T follicular helper cell (primary cell): ENCODE results near the gene MUC6.

Experiments
- DNase-seq: peaks from one replicate; pipeline ENCODE4 v3.0.0-alpha.2; 2020; ENCODE audit warnings: low read depth

MUC6 gene

GRCh38 chr11:1009371-1009770 lies 27.1 kb downstream of the MUC6 start:
- no peak for DNase-seq

DNA sequence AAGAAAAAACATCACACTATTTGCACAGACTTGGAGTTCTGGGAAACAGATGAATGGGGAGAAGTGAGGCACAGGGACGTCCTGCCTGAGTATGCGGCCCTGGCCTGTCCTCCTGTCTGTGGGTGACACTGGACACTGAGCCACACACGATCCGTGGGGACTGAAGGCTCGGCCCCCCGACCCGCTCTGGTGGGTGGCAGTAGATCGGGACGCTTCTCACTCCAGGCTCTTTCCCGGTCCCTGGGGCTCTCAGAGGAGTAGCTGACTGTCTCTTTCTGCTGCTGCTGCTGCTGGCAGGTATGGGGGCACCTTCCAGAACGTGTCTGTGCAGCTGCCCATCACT lies 27.7 kb downstream of the MUC6 start:
- DNase-seq: no peak

GRCh38 chr11:1008001-1008802 lies 28.3 kb downstream of the MUC6 start:
- no peak for DNase-seq

DNA sequence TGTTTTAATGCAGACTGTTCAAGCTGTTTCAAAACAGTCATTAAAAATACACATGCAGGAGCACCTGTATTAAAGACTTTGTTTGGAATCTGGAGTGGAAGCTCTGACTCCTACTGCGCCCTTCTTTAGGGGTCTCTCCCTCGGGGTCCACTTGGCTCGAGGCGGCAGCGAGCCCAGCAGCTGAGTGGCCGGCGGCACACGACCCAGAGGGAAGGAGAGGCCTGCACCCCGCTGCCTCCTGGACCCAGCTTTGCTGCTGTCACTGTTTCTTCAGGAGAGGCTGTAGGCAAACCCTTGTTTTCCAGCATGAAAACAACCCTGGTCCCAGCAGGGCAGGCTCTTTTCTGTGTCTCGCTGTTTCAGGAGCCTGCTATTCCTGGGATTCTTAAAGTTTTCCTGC lies 29.2 kb downstream of the MUC6 start:
- no peak for DNase-seq

DNA sequence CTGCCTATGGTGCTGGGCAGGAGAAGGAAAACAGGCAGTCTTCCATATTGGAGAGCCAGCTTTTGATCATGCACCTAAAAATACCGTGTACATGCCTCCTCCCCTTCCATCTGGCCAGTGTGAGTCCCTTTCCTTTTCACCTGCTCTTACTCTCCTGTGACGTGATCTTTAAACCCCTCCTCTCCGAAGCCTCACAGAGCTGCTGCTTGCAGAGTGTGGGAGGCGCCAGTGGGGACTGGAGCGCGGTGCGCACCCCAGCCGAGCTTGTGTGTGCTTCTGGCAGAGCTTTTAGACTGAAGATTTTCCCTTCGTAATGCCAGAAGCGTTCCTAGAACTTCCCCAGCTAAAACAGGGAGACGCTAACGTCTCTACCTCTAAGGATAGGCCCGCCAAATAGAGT lies 29.8 kb downstream of the MUC6 start:
- DNase-seq: no peak

GRCh38 chr11:1005928-1006327 lies 30.6 kb downstream of the MUC6 start:
- no peak for DNase-seq

GRCh38 chr11:1003159-1003558 lies 33.4 kb downstream of the MUC6 start:
- DNase-seq: no peak

GRCh38 chr11:1002406-1002984 lies 34.0 kb downstream of the MUC6 start:
- DNase-seq: no peak

- DNase-seq: no peak
These were observed 34.7 kb downstream of the MUC6 start for GRCh38 chr11:1001617-1002405.

- no peak for DNase-seq
These were observed 35.9 kb downstream of the MUC6 start for GRCh38 chr11:1000357-1001278.

DNA sequence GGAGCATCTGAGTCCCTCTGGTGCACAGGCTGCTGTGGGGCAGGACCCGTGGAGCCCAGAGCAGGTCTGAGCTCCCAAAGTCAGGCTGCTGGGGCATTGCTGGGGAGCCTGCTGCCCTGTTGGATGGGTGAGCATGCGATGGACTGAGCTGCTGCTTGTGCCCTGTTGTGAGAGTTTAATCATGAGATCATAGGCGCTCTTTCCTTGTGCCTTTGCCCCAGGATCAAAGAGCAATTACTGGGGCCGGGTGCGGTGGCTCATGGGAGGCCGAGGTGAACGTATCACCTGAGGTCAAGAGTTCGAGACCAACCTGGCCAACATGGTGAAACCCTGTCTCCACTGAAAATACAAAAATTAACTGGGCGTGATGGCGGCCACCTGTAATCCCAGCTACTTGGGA lies 37.5 kb downstream of the MUC6 start:
- no peak for DNase-seq

- DNase-seq: no peak
These were observed 38.6 kb downstream of the MUC6 start for GRCh38 chr11:997907-998306.

GRCh38 chr11:996681-997080 lies 39.8 kb downstream of the MUC6 start:
- no peak for DNase-seq

- DNase-seq: no peak
These were observed 40.6 kb downstream of the MUC6 start for GRCh38 chr11:995752-996420.

GRCh38 chr11:995044-995751 lies 41.3 kb downstream of the MUC6 start:
- DNase-seq: no peak

GRCh38 chr11:993632-994167 lies 42.8 kb downstream of the MUC6 start:
- DNase-seq: no peak

DNA sequence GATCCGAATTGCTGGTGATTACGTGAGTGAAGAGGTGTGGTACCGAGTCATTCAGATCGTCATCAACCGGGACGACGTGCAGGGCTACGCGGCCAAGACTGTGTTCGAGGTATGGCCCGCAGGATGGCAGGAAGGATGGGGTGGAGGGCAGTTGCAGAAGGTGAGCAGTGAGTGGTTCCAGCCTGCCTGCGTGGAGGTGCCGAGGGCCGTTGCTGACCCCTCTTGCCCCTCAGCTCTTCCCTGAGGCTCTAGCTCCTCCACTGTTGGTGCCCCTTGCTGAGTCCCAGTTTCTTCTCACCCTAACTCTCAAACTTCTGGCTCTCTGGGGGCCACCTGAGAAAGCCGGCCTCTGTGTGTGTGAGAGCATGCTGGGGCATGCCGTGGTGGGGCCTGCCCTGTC lies 43.9 kb downstream of the MUC6 start:
- DNase-seq: no peak

GRCh38 chr11:991711-992307 lies 44.7 kb downstream of the MUC6 start:
- DNase-seq: no peak

- no peak for DNase-seq
These were observed 45.5 kb downstream of the MUC6 start for GRCh38 chr11:991034-991433.

- no peak for DNase-seq
These were observed 46.4 kb downstream of the MUC6 start for GRCh38 chr11:990101-990500.
